Activated CD8-positive, alpha-beta T cell treated with anti-CD3 and anti-CD28 coated beads, Interleukin-2, amount 10 ng/mL, durations not matched to agents 7 days and 5 days (primary cell): ENCODE data around the gene ANKUB1. TPM values are rescaled to one million over a fixed set of nuclear protein-coding genes. Genes with fewer than 3 reads are reported as not detected.

ENCODE experiments used
- ATAC-seq: fragments of 150-1000 bp; cut with Tn5 transposase; one replicate; pipeline ENCODE4 v1.10.0; 2021; ENCODE audit warnings: moderate library complexity
- CTCF ChIA-PET: fragments of 350-600 bp; sonication (Branson Sonifier 250); formaldehyde crosslinking; loops from one replicate; lab custom pipeline; 2021; ENCODE audit warnings: antibody characterized with exemption; lab: Charles Lee
- POLR2A ChIA-PET: fragments of 350-600 bp; sonication (Branson Sonifier 250); formaldehyde crosslinking; loops from one replicate; lab custom pipeline; 2021; ENCODE audit warnings: antibody characterized with exemption; lab: Charles Lee
- DNase-seq: peaks from one replicate; pipeline ENCODE4 v3.0.0-alpha.2; 2020
- H3K27ac Mint-ChIP-seq: one replicate; pipeline ENCODE4 v1.8.0; 2021; ENCODE audit warnings: mild to moderate bottlenecking, mixed read lengths
- H3K27me3 Mint-ChIP-seq: one replicate; pipeline ENCODE4 v1.8.0; 2021; ENCODE audit warnings: low read depth, mixed read lengths
- H3K36me3 Mint-ChIP-seq: one replicate; pipeline ENCODE4 v1.8.0; 2021; ENCODE audit warnings: low read depth, mixed read lengths
- H3K4me1 Mint-ChIP-seq: one replicate; pipeline ENCODE4 v1.8.0; 2021; ENCODE audit warnings: low read depth, mixed read lengths
- H3K4me3 Mint-ChIP-seq: one replicate; pipeline ENCODE4 v1.8.0; 2021; ENCODE audit warnings: mild to moderate bottlenecking, mixed read lengths
- H3K9me3 Mint-ChIP-seq: one replicate; pipeline ENCODE4 v1.8.0; 2022; ENCODE audit warnings: mixed read lengths; ENCODE audit not compliant: insufficient read depth
- total RNA-seq, 2 experiments: library from RNA; stranded (reverse); gene quantifications; one replicate each; pipeline ENCODE4 v1.2.3, GENCODE V29; 2021

ANKUB1 gene
- total RNA-seq, 2 experiments from 2014 or later = not detected

GRCh38 chr3:149777414-149778214, 14.7 kb downstream of the ANKUB1 start:
- no peak overlapping the region for H3K4me3 Mint-ChIP-seq
- peaks cover 3% of the 10 kb centered on the region for H3K4me1 Mint-ChIP-seq
- no peaks in the 10 kb centered on the region for H3K9me3 Mint-ChIP-seq
- peaks cover 15% of the 10 kb centered on the region for H3K27me3 Mint-ChIP-seq
- H3K36me3 Mint-ChIP-seq = no peaks in the 10 kb centered on the region
- DNase-seq (no peak), ATAC-seq (no peak)
- ChIA-PET POLR2A (no interaction called here), CTCF (interaction anchor here (1.4 to 2.8 kb wide), 3 partner anchors 11 to 31 kb away, joined by 3 to 14 read pairs (median 9); no protein-coding TSS in a partner anchor)
- H3K27ac Mint-ChIP-seq = no peak overlapping the region

DNA sequence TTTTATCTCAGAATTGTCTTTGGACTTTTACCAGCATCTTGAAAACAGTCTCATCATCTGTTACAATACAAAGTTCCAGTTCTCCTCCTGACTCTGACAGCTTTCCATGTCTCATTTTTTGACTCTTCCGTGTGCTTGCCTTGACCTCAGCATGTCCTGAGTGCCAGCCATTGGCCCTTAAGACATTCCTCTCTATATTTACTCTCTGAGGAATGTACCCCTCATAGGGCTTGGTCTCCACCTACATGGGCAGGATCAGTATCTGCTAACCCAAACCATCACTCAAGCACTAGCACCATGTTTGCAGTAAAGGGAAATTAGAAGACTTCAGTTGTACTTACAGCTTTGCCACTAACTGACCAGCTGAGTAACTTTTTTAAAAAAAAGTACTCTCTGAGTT, 16.2 kb downstream of the ANKUB1 start:
- ChIA-PET CTCF (interaction anchor here (2.7 to 2.8 kb wide), 2 partner anchors 10 to 32 kb away, joined by 9 to 14 read pairs; no protein-coding TSS in a partner anchor), POLR2A (no interaction called here)

DNA sequence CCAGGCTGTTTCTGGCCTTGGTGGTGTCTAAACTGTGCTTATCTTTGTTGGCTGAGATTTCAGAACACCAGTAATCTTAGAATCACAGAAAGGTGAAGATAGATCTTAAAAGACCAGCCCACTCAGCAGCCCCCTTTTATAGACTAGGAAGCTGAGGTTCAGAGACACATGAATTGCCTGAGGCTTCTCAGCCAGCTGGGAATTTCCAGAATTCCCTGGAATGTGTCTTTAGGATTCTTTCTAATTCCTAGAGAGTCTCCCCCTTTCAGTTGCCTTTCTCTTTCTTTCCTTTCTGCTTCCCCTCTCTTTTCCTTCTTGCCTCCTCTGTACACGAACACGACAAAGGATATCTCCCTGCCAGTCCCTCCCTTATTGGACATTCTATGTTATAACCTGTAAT, 19.5 kb downstream of the ANKUB1 start:
- Mint-ChIP-seq H3K36me3 (no peaks in the 10 kb centered on the region), H3K27ac (no peak overlapping the region), H3K9me3 (no peaks in the 10 kb centered on the region), H3K4me1 (no peaks in the 10 kb centered on the region), H3K4me3 (no peak overlapping the region), H3K27me3 (peaks cover 19% of the 10 kb centered on the region)
- POLR2A ChIA-PET = no interaction called here
- CTCF ChIA-PET = interaction anchor here (0.7 to 4.3 kb wide), 7 partner anchors 10 to 242 kb away, joined by 3 to 25 read pairs (median 5); partner anchors contain the start of gene COMMD2
- DNase-seq = no peak
- ATAC-seq = no peak

More for the DNA sequence above, 16.2 kb downstream of the ANKUB1 start:
- DNase-seq (no peak), ATAC-seq (no peak)
- Mint-ChIP-seq H3K4me3 (no peak overlapping the region), H3K4me1 (no peaks in the 10 kb centered on the region), H3K36me3 (no peaks in the 10 kb centered on the region), H3K27me3 (peaks cover 20% of the 10 kb centered on the region), H3K27ac (no peak overlapping the region), H3K9me3 (no peaks in the 10 kb centered on the region)

DNA sequence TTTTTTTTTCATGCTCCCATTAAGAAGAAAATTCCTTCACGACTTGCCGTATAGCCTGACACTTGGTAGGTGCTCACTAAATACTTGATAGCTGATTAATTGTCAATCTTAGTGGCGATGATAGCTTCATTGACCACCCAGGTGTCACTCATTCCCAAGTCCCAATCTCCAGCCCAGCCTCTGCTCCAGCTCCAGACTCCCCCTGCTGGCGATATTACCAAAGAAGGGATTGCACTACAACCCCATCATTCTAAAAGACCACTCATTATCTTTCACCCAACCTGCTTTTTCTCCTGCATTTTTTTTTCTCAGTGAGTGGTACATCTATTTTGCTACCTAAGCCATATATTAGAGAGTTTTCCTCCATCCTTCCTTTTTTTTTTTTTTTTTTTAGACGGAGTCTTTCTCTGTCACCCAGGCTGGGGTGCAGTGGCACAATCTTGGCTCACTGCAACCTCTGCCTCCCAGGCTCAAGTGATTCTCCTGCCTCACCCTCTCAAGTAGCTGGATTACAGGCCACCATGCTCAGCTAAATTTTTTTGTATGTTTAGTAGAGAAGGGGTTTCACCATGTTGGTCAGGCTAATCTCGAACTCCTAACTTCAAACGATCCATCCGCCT, 20.6 kb downstream of the ANKUB1 start:
- H3K4me1 Mint-ChIP-seq = no peaks in the 10 kb centered on the region
- no peaks in the 10 kb centered on the region for H3K9me3 Mint-ChIP-seq
- POLR2A ChIA-PET = interaction anchor here (2.2 kb wide), 1 partner anchor 20 kb away, joined by 6 read pairs; the partner anchor contains the start of gene COMMD2
- CTCF ChIA-PET = interaction anchor here (0.6 to 4.3 kb wide), 26 partner anchors 11 to 1294 kb away, joined by 3 to 25 read pairs (median 4); partner anchors contain the start of gene COMMD2
- peaks cover 22% of the 10 kb centered on the region for H3K27me3 Mint-ChIP-seq
- no peak overlapping the region for H3K4me3 Mint-ChIP-seq
- H3K36me3 Mint-ChIP-seq = no peaks in the 10 kb centered on the region
- peak; percentile 60 for DNase-seq
- ATAC-seq = peak; percentile 65
- H3K27ac Mint-ChIP-seq = no peak overlapping the region

- ChIA-PET POLR2A (interaction anchor here (1.0 to 2.2 kb wide), 2 partner anchors 17 to 18 kb away, joined by 3 to 6 read pairs; partner anchors contain the start of gene COMMD2), CTCF (interaction anchor here (1.1 to 4.3 kb wide), 11 partner anchors 10 to 239 kb away, joined by 3 to 25 read pairs (median 6); partner anchors contain the start of gene COMMD2)
- Mint-ChIP-seq H3K36me3 (no peaks in the 10 kb centered on the region), H3K27me3 (peaks cover 24% of the 10 kb centered on the region), H3K4me3 (no peak overlapping the region), H3K27ac (no peak overlapping the region), H3K4me1 (no peaks in the 10 kb centered on the region), H3K9me3 (no peaks in the 10 kb centered on the region)
- ATAC-seq (no peak), DNase-seq (no peak)
These were observed 22.1 kb downstream of the ANKUB1 start for GRCh38 chr3:149770246-149770645.

GRCh38 chr3:149768704-149769103, 23.6 kb downstream of the ANKUB1 start:
- no peak for ATAC-seq
- H3K9me3 Mint-ChIP-seq = no peaks in the 10 kb centered on the region
- no peak overlapping the region for H3K27ac Mint-ChIP-seq
- POLR2A ChIA-PET = no interaction called here
- H3K27me3 Mint-ChIP-seq = peaks cover 24% of the 10 kb centered on the region
- CTCF ChIA-PET = interaction anchor here (0.7 to 1.0 kb wide), 2 partner anchors 188 to 200 kb away, joined by 3 read pairs; no protein-coding TSS in a partner anchor
- H3K36me3 Mint-ChIP-seq = no peaks in the 10 kb centered on the region
- no peak for DNase-seq
- H3K4me3 Mint-ChIP-seq = no peak overlapping the region
- no peaks in the 10 kb centered on the region for H3K4me1 Mint-ChIP-seq

- POLR2A ChIA-PET = no interaction called here
- no peak overlapping the region for H3K4me3 Mint-ChIP-seq
- no peaks in the 10 kb centered on the region for H3K9me3 Mint-ChIP-seq
- no peaks in the 10 kb centered on the region for H3K4me1 Mint-ChIP-seq
- DNase-seq (no peak), ATAC-seq (no peak)
- H3K27ac Mint-ChIP-seq = no peak overlapping the region
- CTCF ChIA-PET = interaction anchor here (1.0 to 2.8 kb wide), 3 partner anchors 8 to 187 kb away, joined by 3 to 33 read pairs (median 14); no protein-coding TSS in a partner anchor
- H3K36me3 Mint-ChIP-seq = no peaks in the 10 kb centered on the region
- peaks cover 24% of the 10 kb centered on the region for H3K27me3 Mint-ChIP-seq
These were observed 24.6 kb downstream of the ANKUB1 start for GRCh38 chr3:149767720-149768119.

DNA sequence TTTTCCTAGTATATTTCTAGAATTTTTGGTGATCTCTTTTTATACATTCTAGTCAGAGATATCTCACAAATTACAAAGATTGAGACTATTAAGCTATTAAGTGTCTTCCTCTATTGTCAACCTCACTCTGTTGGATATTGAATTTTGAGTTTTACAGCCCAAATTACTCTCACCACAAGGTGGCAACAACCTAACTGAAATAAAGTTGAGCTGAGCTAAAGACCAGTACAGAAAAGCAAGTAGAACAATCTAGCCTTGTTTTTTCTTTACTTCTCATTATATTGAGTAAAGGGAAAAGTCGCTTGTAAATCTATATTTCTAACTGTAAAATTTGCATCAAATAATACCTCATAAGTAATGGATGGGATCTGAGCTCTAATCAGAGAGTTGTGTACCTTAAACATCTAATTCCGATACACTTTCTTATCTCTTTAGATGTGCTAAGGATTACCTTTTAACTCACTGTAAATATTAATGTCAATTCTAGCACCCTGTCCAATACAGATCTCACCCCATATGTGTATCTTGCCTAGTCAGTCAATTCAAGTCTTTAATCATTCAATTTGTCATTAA, 26.5 kb downstream of the ANKUB1 start:
- Mint-ChIP-seq H3K4me3 (no peak overlapping the region), H3K9me3 (no peaks in the 10 kb centered on the region), H3K27ac (no peak overlapping the region), H3K27me3 (peaks cover 18% of the 10 kb centered on the region), H3K36me3 (no peaks in the 10 kb centered on the region), H3K4me1 (no peaks in the 10 kb centered on the region)
- POLR2A ChIA-PET = no interaction called here
- DNase-seq = no peak
- CTCF ChIA-PET = interaction anchor here (1.0 to 2.8 kb wide), 4 partner anchors 10 to 197 kb away, joined by 3 to 33 read pairs (median 14); partner anchors contain the start of gene COMMD2
- ATAC-seq = no peak

DNA sequence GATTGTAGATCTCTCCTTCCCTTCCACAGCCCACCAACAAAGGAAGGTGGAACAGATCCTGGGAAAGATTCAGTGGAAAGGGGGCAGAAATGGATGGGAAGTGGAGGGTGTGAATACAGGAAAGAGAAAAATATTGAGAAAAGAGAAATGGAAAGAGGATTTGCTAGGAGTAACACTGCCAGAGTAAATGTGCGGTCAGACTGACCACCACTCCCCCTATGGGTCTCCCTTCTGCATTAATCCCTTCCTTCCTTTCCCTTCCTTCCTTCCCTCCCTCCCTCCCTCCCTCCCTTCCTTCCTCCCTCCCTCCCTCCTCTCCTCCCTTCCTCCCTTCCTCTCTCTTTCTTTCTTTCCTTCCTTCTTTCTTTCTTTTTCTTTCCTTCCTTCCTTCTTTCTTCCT, 28.1 kb downstream of the ANKUB1 start:
- Mint-ChIP-seq H3K4me3 (no peak overlapping the region), H3K27me3 (peaks cover 20% of the 10 kb centered on the region), H3K9me3 (no peaks in the 10 kb centered on the region), H3K36me3 (no peaks in the 10 kb centered on the region), H3K4me1 (no peaks in the 10 kb centered on the region), H3K27ac (no peak overlapping the region)
- CTCF ChIA-PET = no interaction called here
- DNase-seq = no peak
- POLR2A ChIA-PET = no interaction called here
- ATAC-seq = no peak

GRCh38 chr3:149763565-149764195, 28.7 kb downstream of the ANKUB1 start:
- CTCF ChIA-PET = interaction anchor here (0.5 to 1.6 kb wide), 4 partner anchors 11 to 244 kb away, joined by 3 to 5 read pairs (median 4); no protein-coding TSS in a partner anchor
- Mint-ChIP-seq H3K4me1 (no peaks in the 10 kb centered on the region), H3K27me3 (peaks cover 18% of the 10 kb centered on the region), H3K36me3 (no peaks in the 10 kb centered on the region), H3K9me3 (no peaks in the 10 kb centered on the region), H3K4me3 (no peak overlapping the region), H3K27ac (no peak overlapping the region)
- POLR2A ChIA-PET = no interaction called here
- DNase-seq = no peak
- no peak for ATAC-seq

- peaks cover 17% of the 10 kb centered on the region for H3K4me1 Mint-ChIP-seq
- ATAC-seq (no peak), DNase-seq (no peak)
- H3K36me3 Mint-ChIP-seq = peaks cover 16% of the 10 kb centered on the region
- H3K4me3 Mint-ChIP-seq = peak overlapping the region; percentile 95
- H3K27ac Mint-ChIP-seq = peak overlapping the region; percentile 37
- H3K9me3 Mint-ChIP-seq = no peaks in the 10 kb centered on the region
- POLR2A ChIA-PET = no interaction called here
- CTCF ChIA-PET = interaction anchor here (0.9 to 3.5 kb wide), 7 partner anchors 12 to 223 kb away, joined by 4 to 25 read pairs (median 10); no protein-coding TSS in a partner anchor
- peaks cover 1% of the 10 kb centered on the region for H3K27me3 Mint-ChIP-seq
These were observed 38.6 kb downstream of the ANKUB1 start for GRCh38 chr3:149753717-149754116.
